ENCODE measurements around the gene RBKS. TPM values are rescaled to one million over a fixed set of nuclear protein-coding genes. Genes with fewer than 3 reads are reported as not detected.

RBKS gene
- total and polyA plus RNA-seq, 2 of the 13 experiments (the other 11 are each of a cell fraction or from before 2014, with no cell fraction given), result 7.7 to 8.3 TPM

GRCh38 chr2:27795868-27796277 is 94.3 kb downstream of the RBKS start (continued):
- TF ChIP-seq ZFAT (CRISPR knock-in tag; conservative IDR thresholded peaks at IDR 0.05) (no peak), ZBTB7B (CRISPR knock-in tag; IDR thresholded peaks at IDR 0.05) (0 out of 2 replicates have a peak, but pooled peaks have one; percentile 10)

- no peaks in the 10 kb centered on the region for H4K20me1 ChIP-seq (ENCODE audit: insufficient read depth, low read length)
- H3K27ac ChIP-seq (ENCODE audit: extremely low read length, insufficient read depth, low read length), result peak overlapping the region; percentile 58
- H2AFZ ChIP-seq (ENCODE audit: low read length), result peak overlapping the region; percentile 62
- peak; percentile 89 for ATAC-seq
- BruUV-seq (replicated peaks), result no TSS peak
- in situ Hi-C loops (cut with HindIII; ENCODE audit: extremely low pct_ligation_motif_present, low pct_unique_long_range_greater_than_20kb), result no loop called here
- peaks cover 37% of the 10 kb centered on the region for H3K4me1 ChIP-seq (ENCODE audit: insufficient read depth, low read length)
- 55% methylated on average over 8 of the region's 8 CpGs for WGBS (ENCODE audit: low lambda C conversion rate)
- intact Hi-C loops (cut with micrococcal nuclease; ENCODE audit: unreplicated experiment), result no loop called here
- H3K9me3 ChIP-seq (ENCODE audit: low read length), result no peaks in the 10 kb centered on the region
- H3K36me3 ChIP-seq (replicated peaks in 1 of 2; ENCODE audit: control insufficient read depth in 1 of 2, insufficient read depth in 2 of 2, low read length in 2 of 2), result no peaks in the 10 kb centered on the region
- DNase-seq (ENCODE audit: low spot score), result peak; percentile 64
- H3K4me3 ChIP-seq (replicated peaks in 1 of 3; ENCODE audit: insufficient read depth in 1 of 3, low read depth in 2 of 3, low read length in 3 of 3), result no peak overlapping the region; a peak in 1 of 6 replicates
- peak overlapping the region; percentile 59 for H3K4me2 ChIP-seq (ENCODE audit: low read depth, low read length)
- ChIA-PET POLR2A (interaction anchor here (0.6 to 1.4 kb wide), 4 partner anchors 24 to 648 kb away, joined by 3 to 6 read pairs (median 4); partner anchors contain the start of gene MRPL33), CTCF (ENCODE audit: low intra/inter-chr PET ratio, low total read pairs) (no interaction called here)
- peak overlapping the region; percentile 10; the same call in 1 of the 2 replicates for H3K9ac ChIP-seq (ENCODE audit: insufficient read depth, low read depth, low read length)
- FAIRE-seq, result peak; percentile 60
- H3K79me2 ChIP-seq (ENCODE audit: insufficient read depth, low read length), result no peaks in the 10 kb centered on the region
- H3K27me3 ChIP-seq (ENCODE audit: control insufficient read depth in 1 of 2, insufficient read depth in 2 of 2, low read length in 2 of 2), result no peaks in the 10 kb centered on the region
- TF ChIP-seq ZNF768 (CRISPR knock-in tag; IDR thresholded peaks at IDR 0.05) (peak; percentile 42; the same call in 1 of the 2 replicates), RXRA (CRISPR knock-in tag; IDR thresholded peaks at IDR 0.05) (0 out of 2 replicates have a peak, but pooled peaks have one; percentile 24), RFXANK (CRISPR knock-in tag; IDR thresholded peaks at IDR 0.05) (0 out of 2 replicates have a peak, but pooled peaks have one; percentile 49), ZNF850 (CRISPR knock-in tag; conservative IDR thresholded peaks at IDR 0.05) (0 out of 2 replicates have a peak, but pooled peaks have one; percentile 59), ZNF318 (CRISPR knock-in tag; IDR thresholded peaks at IDR 0.05) (no peak), HNF4A (CRISPR knock-in tag; IDR thresholded peaks at IDR 0.05) (peak; percentile 90), GATAD2A (CRISPR knock-in tag; IDR thresholded peaks at IDR 0.05) (peak; percentile 61; the same call in 1 of the 2 replicates)
These were observed 94.9 kb downstream of the RBKS start for GRCh38 chr2:27795093-27795834.

All from HepG2 (cell line).